Small intestine (tissue), 7 donors: ENCODE measurements around the gene SLC30A3. TPM values are rescaled to one million over a fixed set of nuclear protein-coding genes. Genes with fewer than 3 reads are reported as not detected.

ENCODE experiments used
- DNase-seq, 2 donors: peaks; one replicate each; pipeline versions ENCODE4 v3.0.0 to v3.0.0-alpha.2; 2013
- FAIRE-seq: peaks from 2 replicates; lab custom pipeline; 2012; peaks lifted over from hg19 to GRCh38; lab: Jason Lieb, UNC
- H3K27ac ChIP-seq, 3 donors: one replicate each; pipeline ENCODE4 v1.5.1; 2013; ENCODE audit warnings: low read length in 2 of 3, mild to moderate bottlenecking in 2 of 3, control low read depth in 1 of 3, inconsistent platforms in 1 of 3, low read depth in 1 of 3, moderate library complexity in 1 of 3
- H3K27me3 ChIP-seq, 3 donors: one replicate each; pipeline ENCODE4 v1.6.1; 2013; ENCODE audit warnings: low read length in 3 of 3, inconsistent platforms in 1 of 3; ENCODE audit not compliant: control insufficient read depth in 3 of 3, insufficient read depth in 3 of 3
- H3K36me3 ChIP-seq, 3 donors: one replicate each; pipeline ENCODE4 v1.6.1; 2013; ENCODE audit warnings: low read length in 3 of 3, inconsistent platforms in 1 of 3, low read depth in 1 of 3, mild to moderate bottlenecking in 1 of 3, moderate library complexity in 1 of 3; ENCODE audit not compliant: control insufficient read depth in 3 of 3, insufficient read depth in 2 of 3
- H3K4me1 ChIP-seq, 3 donors: one replicate each; pipeline ENCODE4 v1.6.1; 2013; ENCODE audit warnings: low read length in 2 of 3, inconsistent platforms in 1 of 3, low read depth in 1 of 3, mild to moderate bottlenecking in 1 of 3, moderate library complexity in 1 of 3; ENCODE audit not compliant: control insufficient read depth in 3 of 3, insufficient read depth in 2 of 3
- H3K4me3 ChIP-seq, 3 donors: one replicate each; pipeline ENCODE4 v1.5.1; 2013; ENCODE audit warnings: low read length in 3 of 3, control low read depth in 1 of 3, inconsistent platforms in 1 of 3, low read depth in 1 of 3, mild to moderate bottlenecking in 1 of 3, moderate library complexity in 1 of 3
- H3K9me3 ChIP-seq, 2 donors: one replicate each; pipeline ENCODE4 v1.6.1; 2013; ENCODE audit warnings: low read depth in 1 of 2, low read length in 1 of 2; ENCODE audit not compliant: control insufficient read depth in 2 of 2, insufficient read depth in 1 of 2
- WGBS, 3 donors: extraction: QIAGEN DNeasy Blood & Tissue Kit; methylation state at CpG; one replicate each; pipeline ENCODE4 v1.1.7; 2013; 5-methylcytosine and 5-hydroxymethylcytosine counted together
- polyA plus RNA-seq, 4 donors: library from polyadenylated mRNA; stranded (reverse) in 3 of 4; unstranded in 1 of 4; fragments of 200-250 nt in 3 of 4; fragments of 120-200 nt in 1 of 4; gene quantifications; one replicate each; pipeline versions ENCODE4 v1.2.1 to v1.2.3, GENCODE V29; 2013
- donor health status: healthy with polysubstance abuse.
- donor health status: control.
- donor health status: control.
- donor health status: Bipolar disorder and iron deficiency.
- donor health status: healthy.

The SLC30A3 gene
- polyA plus RNA-seq, 4 donors = 0.04 to 0.06 TPM; not detected in 2

GRCh38 chr2:27261241-27261925 lies 1.5 kb downstream of the SLC30A3 start:
- peaks cover 19 to 94% (median 32%) of the 10 kb centered on the region in 3 donors for H3K27me3 ChIP-seq
- no peak for DNase-seq
- 44 to 49% (median 45%) methylated on average over 11 of the region's 11 CpGs for WGBS, 3 donors

GRCh38 chr2:27258051-27258450 lies 4.8 kb downstream of the SLC30A3 start:
- 71 to 85% (median 78%) methylated on average over 8 of the region's 8 CpGs for WGBS, 3 donors
- Histone ChIP-seq H3K9me3 (no peaks in the 10 kb centered on the region), H3K4me3 (no peak overlapping the region), H3K27me3 (peaks cover 9 to 86% (median 24%) of the 10 kb centered on the region in 3 donors), H3K27ac (no peak overlapping the region), H3K4me1 (peaks cover 0 to under 1% (median 0%) of the 10 kb centered on the region in 3 donors), H3K36me3 (no peaks in the 10 kb centered on the region)
- FAIRE-seq (no peak), DNase-seq (no peak)

More at GRCh38 chr2:27261241-27261925, 1.5 kb downstream of the SLC30A3 start:
- Histone ChIP-seq H3K4me1 (peaks cover 2 to 12% (median 5%) of the 10 kb centered on the region in 3 donors), H3K36me3 (no peaks in the 10 kb centered on the region), H3K9me3 (no peaks in the 10 kb centered on the region), H3K27ac (no peak overlapping the region), H3K4me3 (no peak overlapping the region)
- no peak for FAIRE-seq

DNA sequence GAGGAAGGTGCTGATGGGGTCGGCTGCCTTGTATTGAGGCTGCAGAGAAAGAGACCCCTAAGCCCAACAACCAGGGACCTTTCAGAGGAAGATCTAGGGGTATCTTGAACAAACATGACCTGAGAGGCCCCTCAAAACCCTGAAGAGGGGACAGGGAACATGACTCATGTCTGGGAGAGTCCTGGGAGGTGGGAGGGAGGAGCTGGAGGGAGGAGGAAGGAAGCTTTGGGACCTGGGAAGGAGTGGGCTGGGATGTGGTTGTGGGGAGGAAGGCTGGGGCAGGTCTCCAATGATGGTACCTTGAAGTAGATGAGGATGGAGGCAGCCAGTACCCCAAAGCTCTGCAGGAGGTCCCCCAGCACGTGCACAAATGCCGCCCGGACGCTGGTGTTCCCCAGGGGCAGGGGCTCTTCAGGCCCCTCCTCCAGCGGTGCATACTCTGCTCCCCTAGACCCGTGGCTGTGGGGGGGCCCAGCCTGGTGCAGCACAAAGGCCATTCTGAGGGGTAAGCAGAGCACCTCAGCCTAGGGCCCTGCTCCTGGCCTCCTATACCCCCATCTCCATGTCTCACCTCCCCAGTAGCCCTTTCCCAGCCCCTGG lies 5.9 kb downstream of the SLC30A3 start:
- Histone ChIP-seq H3K9me3 (no peaks in the 10 kb centered on the region), H3K27me3 (peaks cover 9 to 78% (median 20%) of the 10 kb centered on the region in 3 donors), H3K36me3 (no peaks in the 10 kb centered on the region), H3K4me3 (no peak overlapping the region), H3K27ac (no peak overlapping the region), H3K4me1 (no peaks in the 10 kb centered on the region)
- FAIRE-seq (no peak), DNase-seq (no peak)
- 73 to 82% (median 73%) methylated on average over 7 of the region's 7 CpGs for WGBS, 3 donors

DNA sequence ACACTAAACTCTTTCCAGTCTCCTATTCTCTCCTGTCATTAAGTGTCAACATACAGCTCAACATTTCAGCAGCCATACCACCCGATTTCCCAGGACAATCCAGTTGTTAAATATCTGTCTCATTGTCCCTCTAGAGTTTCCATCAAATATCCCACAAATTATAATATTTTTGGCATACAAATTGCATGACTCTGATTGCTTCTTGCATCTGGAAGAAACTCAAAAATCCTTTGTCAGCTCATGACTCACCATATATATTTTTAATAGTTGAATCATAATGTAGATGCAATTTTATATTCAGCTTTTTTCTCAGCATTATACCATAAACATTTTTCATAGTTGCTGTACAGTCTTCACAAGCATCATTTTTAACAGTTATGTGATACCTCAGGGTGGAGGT lies 7.2 kb downstream of the SLC30A3 start:
- no peak for FAIRE-seq

GRCh38 chr2:27255187-27255586 lies 7.7 kb downstream of the SLC30A3 start:
- DNase-seq (no peak), FAIRE-seq (no peak)

More for the DNA sequence above, 7.2 kb downstream of the SLC30A3 start:
- no peaks in the 10 kb centered on the region for H3K36me3 ChIP-seq
- H3K9me3 ChIP-seq = no peaks in the 10 kb centered on the region
- H3K4me1 ChIP-seq = peaks cover 0 to under 1% (median 0%) of the 10 kb centered on the region in 3 donors
- no peak overlapping the region for H3K27ac ChIP-seq
- H3K4me3 ChIP-seq = no peak overlapping the region
- H3K27me3 ChIP-seq = peaks cover 8 to 75% (median 9%) of the 10 kb centered on the region in 3 donors
- no peak for DNase-seq
- 22 to 40% (median 31%) methylated on average over 1 of the region's 1 CpG for WGBS, 3 donors

DNA sequence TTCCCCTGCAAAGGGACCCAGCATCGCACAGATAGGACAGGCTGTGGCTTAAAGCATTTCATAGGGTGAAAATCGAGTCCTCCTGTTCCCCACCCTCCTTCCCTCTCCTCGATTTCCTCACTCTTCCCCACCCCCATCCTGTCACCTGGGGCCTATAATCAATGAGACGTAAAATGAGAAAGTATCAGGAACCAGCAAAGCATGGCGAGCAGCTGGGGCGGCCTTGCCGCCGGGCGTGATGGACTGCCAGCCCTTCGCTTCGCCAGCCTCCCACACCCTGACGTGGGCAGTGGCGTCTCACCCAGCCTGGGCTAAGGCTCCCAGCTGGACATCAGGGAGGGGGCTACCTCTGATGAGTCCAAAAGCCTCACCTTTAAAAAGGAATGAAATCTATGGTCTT lies 11.1 kb downstream of the SLC30A3 start:
- Histone ChIP-seq H3K9me3 (no peaks in the 10 kb centered on the region), H3K36me3 (no peaks in the 10 kb centered on the region), H3K27me3 (peaks cover 5 to 56% (median 5%) of the 10 kb centered on the region in 3 donors), H3K27ac (no peak overlapping the region), H3K4me3 (no peak overlapping the region), H3K4me1 (peaks cover 0 to 6% (median 0%) of the 10 kb centered on the region in 3 donors)
- FAIRE-seq = no peak
- DNase-seq = no peak
- 79 to 81% (median 80%) methylated on average over 13 of the region's 13 CpGs for WGBS, 3 donors

More at GRCh38 chr2:27255187-27255586, 7.7 kb downstream of the SLC30A3 start:
- 19 to 39% (median 23%) methylated on average over 13 of the region's 13 CpGs for WGBS, 3 donors
- Histone ChIP-seq H3K36me3 (no peaks in the 10 kb centered on the region), H3K9me3 (no peaks in the 10 kb centered on the region), H3K4me3 (no peak overlapping the region), H3K27ac (no peak overlapping the region), H3K27me3 (peaks cover 7 to 75% (median 9%) of the 10 kb centered on the region in 3 donors), H3K4me1 (peaks cover 0 to 5% (median 0%) of the 10 kb centered on the region in 3 donors)

- FAIRE-seq (no peak), DNase-seq (no peak)
- H3K27ac ChIP-seq = no peak overlapping the region
- H3K4me1 ChIP-seq = peaks cover 0 to 6% (median 0%) of the 10 kb centered on the region in 3 donors
- H3K36me3 ChIP-seq = no peaks in the 10 kb centered on the region
- no peaks in the 10 kb centered on the region for H3K9me3 ChIP-seq
- WGBS, 3 donors = 53 to 57% (median 53%) methylated on average over 13 of the region's 13 CpGs
- no peak overlapping the region for H3K4me3 ChIP-seq
- peaks cover 5 to 46% (median 5%) of the 10 kb centered on the region in 3 donors for H3K27me3 ChIP-seq
Observed at GRCh38 chr2:27250652-27251379, 12.0 kb downstream of the SLC30A3 start.
